ENCODE measurements around the gene AP3S2. TPM values are rescaled to one million over a fixed set of nuclear protein-coding genes. Genes with fewer than 3 reads are reported as not detected.

The AP3S2 gene
- total and polyA plus RNA-seq, 2 of the 4 experiments (the other 2 are of a cell fraction): 12.6 to 34.1 TPM

GRCh38 chr15:89937365-89938350 lies 43.9 kb upstream of the AP3S2 start:
- in situ Hi-C loops (cut with MboI; ENCODE audit: low sequenced_read_pairs): no loop called here
- Histone ChIP-seq H2AK5ac (ENCODE audit: low read depth, low read length) (no peak overlapping the region), H3K18ac (ENCODE audit: low read depth, low read length) (no peak overlapping the region), H3K36me3 (ENCODE audit: control insufficient read depth, insufficient read depth, low read length) (no peaks in the 10 kb centered on the region), H4K5ac (ENCODE audit: low read depth, low read length) (no peak overlapping the region), H3K4me1 (ENCODE audit: control insufficient read depth, insufficient read depth, low read length) (no peaks in the 10 kb centered on the region), H3K23ac (ENCODE audit: low read depth, low read length) (no peak overlapping the region), H3K56ac (ENCODE audit: extremely low read depth, insufficient read depth, low read length) (no peak overlapping the region), H3K9ac (ENCODE audit: low read depth, low read length) (no peak overlapping the region), H2BK15ac (ENCODE audit: low read depth, low read length) (no peak overlapping the region), H3K14ac (replicated peaks; ENCODE audit: low read depth, low read length) (no peak overlapping the region), H3K9me3 (ENCODE audit: control insufficient read depth, insufficient read depth, low read length) (no peaks in the 10 kb centered on the region), H2AFZ (replicated peaks; ENCODE audit: low read length, poor library complexity) (no peak overlapping the region), H2AK9ac (replicated peaks; ENCODE audit: low read depth, low read length, poor library complexity) (no peak overlapping the region), H4K91ac (ENCODE audit: insufficient read depth, low read depth, low read length) (no peak overlapping the region), H4K8ac (ENCODE audit: low read depth in 2 of 2, low read length in 2 of 2) (no peak overlapping the region), H3K27me3 (ENCODE audit: control insufficient read depth, insufficient read depth, low read length) (peaks cover 14% of the 10 kb centered on the region), H3K4me2 (ENCODE audit: low read depth, low read length) (no peak overlapping the region), H3K27ac (ENCODE audit: insufficient read depth, low read length) (no peak overlapping the region), H3K4ac (ENCODE audit: low read depth, low read length) (no peak overlapping the region), H2BK20ac (ENCODE audit: low read depth, low read length) (no peak overlapping the region), H3K79me1 (ENCODE audit: low read depth in 1 of 2, low read length in 2 of 2) (no peaks in the 10 kb centered on the region), H3K9me1 (ENCODE audit: insufficient read depth, low read length) (no peaks in the 10 kb centered on the region), H4K20me1 (ENCODE audit: insufficient read depth, low read length) (no peaks in the 10 kb centered on the region), H2BK120ac (ENCODE audit: low read depth, low read length) (no peak overlapping the region), H2BK5ac (ENCODE audit: low read depth, low read length, poor library complexity, severe bottlenecking) (no peak overlapping the region), H3K4me3 (ENCODE audit: insufficient read depth, low read depth, low read length) (no peak overlapping the region)
- intact Hi-C loops (cut with micrococcal nuclease): no loop called here
- no TSS peak for BruUV-seq (replicated peaks)
- dilution Hi-C loops (cut with HindIII; ENCODE audit: low sequenced_read_pairs, unreplicated experiment): no loop called here
- no peak for ATAC-seq (ENCODE audit: low read depth)
- no peak for TF ChIP-seq BHLHE40 (IDR thresholded peaks at IDR 0.05; ENCODE audit: low read depth, low read length)
- TF ChIP-seq MAFK (IDR thresholded peaks at IDR 0.05; ENCODE audit: low read depth, low read length): no peak
- no peak for TF ChIP-seq NFE2L2 (IDR thresholded peaks at IDR 0.05; ENCODE audit: low read depth, low read length)
- no peak for TF ChIP-seq CEBPB (IDR thresholded peaks at IDR 0.05; ENCODE audit: low read depth, low read length)
- no peak for TF ChIP-seq USF2 (IDR thresholded peaks at IDR 0.05; ENCODE audit: low read depth, low read length)
- no peak for TF ChIP-seq CTCF (conservative IDR thresholded peaks at IDR 0.05; ENCODE audit: low read depth, low read length)
- TF ChIP-seq RCOR1 (IDR thresholded peaks at IDR 0.05; ENCODE audit: insufficient replicate concordance, low read length): no peak
- no peak for TF ChIP-seq MXI1 (IDR thresholded peaks at IDR 0.05; ENCODE audit: borderline replicate concordance, low read depth, low read length)
- no peak for TF ChIP-seq RFX5 (IDR thresholded peaks at IDR 0.05; ENCODE audit: low read depth, low read length)
- WGBS, 2 experiments (ENCODE audit: extremely low coverage in 2 of 2, insufficient read length in 1 of 2): 33% methylated on average over 2 of the region's 10 CpGs; no CpG with 5 or more reads in 1 of the 2 experiments
- no peak for DNase-seq
- CTCF ChIA-PET: no interaction called here
- POLR2A ChIA-PET (ENCODE audit: unreplicated experiment): interaction anchor here (0.6 kb wide), 1 partner anchor 16 kb away, joined by 5 read pairs; no protein-coding TSS in a partner anchor
